Fibroblast of skin of right biceps (primary cell): Measurements from ENCODE around the gene ESR1.
A peak's percentile ranks its signal among the peaks of the same experiment; 100 is the strongest.
"Not testable (repeated sequence)": the region's sequence is repeated elsewhere in the genome, so short reads cannot be mapped to it uniquely, and the experiment has no call there.

Experiments used
- DNase-seq: peaks from one replicate; pipeline ENCODE4 v3.0.0-alpha.2; 2013

The ESR1 gene

DNA sequence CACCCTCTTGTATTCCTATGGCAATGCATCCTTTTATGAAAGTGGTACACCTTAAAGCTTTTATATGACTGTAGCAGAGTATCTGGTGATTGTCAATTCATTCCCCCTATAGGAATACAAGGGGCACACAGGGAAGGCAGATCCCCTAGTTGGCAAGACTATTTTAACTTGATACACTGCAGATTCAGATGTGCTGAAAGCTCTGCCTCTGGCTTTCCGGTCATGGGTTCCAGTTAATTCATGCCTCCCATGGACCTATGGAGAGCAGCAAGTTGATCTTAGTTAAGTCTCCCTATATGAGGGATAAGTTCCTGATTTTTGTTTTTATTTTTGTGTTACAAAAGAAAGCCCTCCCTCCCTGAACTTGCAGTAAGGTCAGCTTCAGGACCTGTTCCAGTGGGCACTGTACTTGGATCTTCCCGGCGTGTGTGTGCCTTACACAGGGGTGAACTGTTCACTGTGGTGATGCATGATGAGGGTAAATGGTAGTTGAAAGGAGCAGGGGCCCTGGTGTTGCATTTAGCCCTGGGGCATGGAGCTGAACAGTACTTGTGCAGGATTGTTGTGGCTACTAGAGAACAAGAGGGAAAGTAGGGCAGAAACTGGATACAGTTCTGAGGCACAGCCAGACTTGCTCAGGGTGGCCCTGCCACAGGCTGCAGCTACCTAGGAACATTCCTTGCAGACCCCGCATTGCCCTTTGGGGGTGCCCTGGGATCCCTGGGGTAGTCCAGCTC is 292.1 kb downstream of the ESR1 start:
- DNase-seq, result no peak

DNA sequence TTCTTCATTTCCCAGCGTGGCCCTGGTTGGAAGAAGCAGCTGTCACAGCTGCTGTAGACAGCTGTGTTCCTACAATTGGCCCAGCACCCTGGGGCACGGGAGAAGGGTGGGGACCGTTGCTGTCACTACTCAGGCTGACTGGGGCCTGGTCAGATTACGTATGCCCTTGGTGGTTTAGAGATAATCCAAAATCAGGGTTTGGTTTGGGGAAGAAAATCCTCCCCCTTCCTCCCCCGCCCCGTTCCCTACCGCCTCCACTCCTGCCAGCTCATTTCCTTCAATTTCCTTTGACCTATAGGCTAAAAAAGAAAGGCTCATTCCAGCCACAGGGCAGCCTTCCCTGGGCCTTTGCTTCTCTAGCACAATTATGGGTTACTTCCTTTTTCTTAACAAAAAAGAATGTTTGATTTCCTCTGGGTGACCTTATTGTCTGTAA is 292.7 kb downstream of the ESR1 start:
- peak; percentile 33 for DNase-seq

DNA sequence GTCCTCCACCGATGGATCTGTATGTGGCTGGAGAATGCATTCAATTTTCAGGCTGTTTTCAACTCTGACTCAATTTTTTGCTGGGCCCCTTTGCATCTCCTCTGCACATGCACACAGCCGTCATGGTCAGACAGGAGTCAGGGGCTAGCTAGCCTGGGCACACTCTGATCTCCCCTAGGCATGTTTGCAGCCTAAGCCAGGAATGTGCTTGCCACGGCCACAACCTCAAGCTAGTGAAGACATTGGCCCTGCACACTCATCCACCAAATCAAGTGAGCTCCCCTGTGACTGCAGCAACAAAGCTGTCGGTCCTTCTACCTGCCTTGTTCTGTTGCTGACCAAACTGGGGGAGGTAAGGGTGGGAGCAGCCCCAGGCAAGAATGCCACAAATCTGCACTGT is 300.5 kb downstream of the ESR1 start:
- no peak for DNase-seq

DNA sequence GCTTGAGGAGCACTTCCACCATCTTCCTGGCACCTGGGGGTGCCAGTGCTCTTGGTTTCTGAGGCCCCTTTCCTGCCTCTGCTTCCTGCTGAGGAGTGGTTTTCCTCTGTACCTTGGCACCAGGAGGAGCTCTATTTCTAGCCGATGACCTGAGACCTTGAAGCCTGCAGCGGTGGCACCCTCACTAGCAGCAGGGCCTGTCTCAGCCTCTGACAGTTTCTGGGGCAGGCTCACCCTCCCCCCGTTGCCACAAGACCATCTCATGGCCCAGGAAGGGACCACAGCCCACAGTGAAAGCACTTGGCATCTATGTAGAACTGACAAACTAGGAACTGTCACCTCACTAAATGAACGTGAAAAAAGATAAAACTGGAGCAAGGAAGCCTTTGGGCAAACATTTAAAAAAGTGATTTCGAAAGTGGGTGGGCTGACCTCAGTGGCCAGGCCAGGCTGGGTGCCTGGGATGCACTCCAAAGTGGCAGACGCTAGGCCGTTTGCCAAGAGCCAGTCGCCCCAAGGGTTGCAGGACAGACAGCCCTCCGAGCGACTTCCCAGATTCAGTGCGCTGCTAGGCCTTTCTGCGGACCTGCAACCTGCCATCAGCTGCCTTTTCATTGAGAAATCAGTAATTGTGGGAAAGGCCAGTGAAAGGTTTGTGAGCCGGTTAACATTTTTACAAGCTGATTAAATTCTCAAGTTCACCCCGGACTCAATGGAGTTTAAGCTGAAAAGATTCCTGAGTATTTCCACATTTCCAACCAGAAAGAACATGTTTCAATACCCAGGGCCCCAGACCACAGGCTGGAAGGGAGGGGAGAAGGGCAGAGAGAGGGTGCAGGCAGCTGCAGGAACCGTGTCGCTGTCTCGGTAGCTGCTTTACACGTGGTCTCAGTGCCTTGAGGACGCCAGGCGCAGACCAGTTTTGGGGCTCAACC is 303.7 kb downstream of the ESR1 start:
- DNase-seq, result peak; percentile 18

DNA sequence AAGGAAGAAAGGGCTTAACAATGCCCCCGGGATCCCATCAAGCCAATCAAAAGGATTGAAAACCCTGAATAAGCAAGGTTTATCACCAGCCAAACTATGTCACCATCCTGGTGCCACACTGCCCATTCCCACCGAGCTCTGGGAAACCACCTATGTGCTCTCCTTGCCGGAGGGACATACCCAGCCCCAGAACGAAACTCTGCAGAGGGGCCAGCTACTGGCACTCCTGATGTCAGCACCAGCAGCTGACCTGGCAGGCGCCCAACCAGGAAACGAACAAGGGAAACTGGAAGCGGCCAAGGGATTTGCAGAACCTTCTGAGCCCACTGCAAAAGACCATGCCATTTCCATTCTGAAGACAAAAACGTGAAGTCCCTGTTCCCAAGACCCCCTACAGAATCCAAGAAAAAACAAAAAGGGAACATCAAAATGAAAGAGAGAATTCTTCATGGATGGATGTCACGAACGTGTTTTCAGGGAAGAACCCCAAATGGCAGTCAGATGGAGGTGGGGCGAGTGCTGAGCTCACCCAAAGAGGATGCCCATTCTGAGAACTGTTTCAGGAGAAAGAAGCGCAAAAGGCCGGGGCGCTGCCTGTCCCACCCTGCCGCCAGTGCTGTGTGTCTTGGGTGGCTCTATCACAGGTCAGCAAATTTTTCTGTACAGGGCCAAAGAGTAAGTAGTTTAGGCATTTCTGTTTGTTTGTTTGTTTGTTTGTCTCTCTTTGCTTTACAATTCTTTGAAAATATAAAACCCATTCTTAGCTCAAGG is 305.2 kb downstream of the ESR1 start:
- no peak for DNase-seq

DNA sequence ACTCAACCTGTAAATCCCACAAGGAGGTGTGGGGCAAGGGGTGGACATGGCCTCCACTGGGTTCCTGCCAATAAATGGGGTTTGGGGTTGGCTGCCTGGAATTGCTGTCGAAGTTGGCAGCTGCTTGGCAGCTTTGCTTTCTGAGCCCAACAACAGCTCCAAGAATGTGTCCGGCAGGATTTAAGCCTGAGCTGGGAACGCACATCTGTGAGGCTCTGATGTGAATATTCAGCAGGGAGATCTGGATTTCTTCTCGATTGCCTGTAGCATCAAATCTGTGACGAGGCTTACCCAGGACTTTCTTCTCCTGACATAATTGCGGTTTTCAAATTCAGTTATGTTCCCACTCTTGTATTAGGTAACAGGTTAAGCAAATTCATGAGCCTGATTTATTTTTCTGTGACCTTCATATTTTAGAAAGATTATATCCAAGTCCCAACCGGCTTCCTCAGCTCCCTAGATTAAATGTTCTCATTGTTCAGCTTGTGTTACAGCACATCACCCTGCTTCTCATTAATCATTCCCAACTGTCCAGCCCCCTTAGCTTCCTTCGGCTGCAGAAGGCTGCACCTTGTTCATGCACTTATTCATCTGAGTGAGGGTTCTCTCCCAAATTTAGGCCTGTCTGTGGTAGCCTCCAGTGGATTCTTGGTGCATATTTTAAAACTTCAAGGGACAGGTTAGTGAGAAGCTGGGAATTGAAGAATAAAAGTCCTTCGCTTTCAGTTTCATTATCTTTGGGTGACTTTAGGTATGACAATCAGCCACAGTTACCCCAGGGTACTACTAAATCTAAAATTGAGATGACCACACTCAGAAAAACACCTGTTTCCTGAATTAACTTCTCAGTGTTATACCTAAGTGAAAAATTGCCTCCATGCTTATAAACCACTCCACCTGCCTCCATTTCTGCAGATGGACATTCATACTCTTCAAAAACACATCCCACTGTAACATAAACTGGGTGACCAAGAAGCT is 310.0 kb downstream of the ESR1 start:
- DNase-seq, result no peak

DNA sequence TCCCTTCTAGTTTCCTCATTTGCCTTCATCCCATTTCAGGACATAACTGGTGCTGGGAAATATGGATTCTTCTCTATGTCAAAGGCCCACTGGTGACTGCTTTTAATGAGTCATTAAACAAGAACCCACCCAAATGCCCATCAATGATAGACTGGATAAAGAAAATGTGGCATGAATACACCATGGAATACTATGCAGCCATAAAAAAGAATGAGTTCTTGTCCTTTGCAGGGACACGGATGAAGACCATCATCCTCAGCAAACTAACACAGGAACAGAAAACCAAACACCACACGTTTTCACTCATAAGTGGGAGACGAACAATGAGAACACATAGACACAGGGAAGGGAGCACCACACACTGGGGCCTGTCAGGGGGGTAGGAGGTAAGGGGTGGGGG is 310.7 kb downstream of the ESR1 start:
- no peak for DNase-seq

DNA sequence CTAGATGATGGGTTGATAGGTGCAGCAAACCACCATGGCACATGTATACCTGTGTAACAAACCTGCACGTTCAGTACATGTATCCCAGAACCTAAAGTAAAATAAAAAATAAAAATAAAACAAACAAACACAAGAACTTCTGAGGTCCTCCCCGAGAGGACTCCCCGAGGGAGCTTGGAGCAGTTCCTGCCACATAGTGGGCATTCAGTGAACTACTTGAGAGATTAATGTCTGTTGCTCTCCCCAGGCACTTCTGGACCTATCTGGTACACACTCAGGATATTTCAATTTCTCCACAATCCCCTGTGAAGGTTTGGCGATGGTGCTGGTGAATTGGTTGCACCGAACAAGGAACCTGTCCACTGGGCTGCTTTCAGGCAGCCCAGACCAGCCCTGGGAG is 311.2 kb downstream of the ESR1 start:
- DNase-seq, result no peak

DNA sequence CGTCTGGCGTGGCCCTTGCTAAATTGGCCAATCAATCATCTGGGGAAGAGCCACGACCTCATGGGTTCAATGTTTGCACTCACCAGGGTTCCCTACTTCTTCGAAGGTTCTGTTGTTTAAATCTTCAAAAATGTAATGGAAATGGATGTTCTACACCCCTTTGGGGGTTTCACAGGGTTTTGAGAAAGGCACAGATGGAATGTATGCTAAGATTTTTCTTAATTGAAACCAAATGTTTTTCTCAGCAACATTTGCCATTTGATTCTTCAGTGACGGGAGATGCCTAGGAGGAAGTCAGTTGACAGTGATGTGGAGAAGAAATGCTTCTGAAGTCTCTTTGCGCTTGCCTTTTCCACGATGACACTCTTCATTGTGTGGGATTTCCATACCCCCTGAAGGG is 312.3 kb downstream of the ESR1 start:
- no peak for DNase-seq

DNA sequence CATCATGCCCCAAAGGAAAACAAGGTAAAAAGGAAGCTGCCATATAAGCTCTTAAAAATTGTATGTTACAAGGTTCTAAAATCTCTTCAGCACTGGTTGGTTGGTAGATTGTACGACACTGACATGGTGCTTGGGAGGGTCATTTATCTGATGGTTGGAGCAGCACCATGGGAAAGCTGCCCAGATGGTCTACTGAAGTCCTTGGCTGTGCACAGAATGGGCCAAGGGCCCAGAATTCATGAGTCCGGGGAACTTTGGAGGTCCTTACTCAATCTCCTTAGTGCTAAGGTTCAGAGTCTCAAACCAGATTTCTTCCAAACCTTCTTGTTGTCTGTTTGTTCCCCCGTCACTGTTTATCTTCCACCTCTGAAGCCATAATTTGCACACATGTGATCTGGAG is 314.4 kb downstream of the ESR1 start:
- no peak for DNase-seq

DNA sequence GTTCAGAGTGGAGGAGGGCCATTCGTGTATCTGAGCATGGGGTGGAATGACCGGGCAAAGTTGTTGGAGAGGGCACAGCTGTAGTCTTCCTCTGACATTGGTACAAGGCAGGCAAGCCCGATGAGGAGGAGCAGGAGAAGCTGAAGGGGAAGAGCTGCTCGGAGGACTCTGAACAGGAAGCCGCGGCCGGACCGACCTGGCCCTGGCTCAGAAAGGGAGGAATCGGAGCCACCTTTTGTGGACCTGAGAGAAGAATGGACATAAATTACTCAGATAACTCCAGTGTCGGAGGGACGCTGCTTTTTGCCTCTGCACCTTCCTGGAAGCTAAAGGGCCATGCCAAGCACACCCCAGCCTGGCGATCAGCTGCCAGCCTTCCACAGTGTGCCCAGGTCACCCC is 315.0 kb downstream of the ESR1 start:
- DNase-seq, result no peak

DNA sequence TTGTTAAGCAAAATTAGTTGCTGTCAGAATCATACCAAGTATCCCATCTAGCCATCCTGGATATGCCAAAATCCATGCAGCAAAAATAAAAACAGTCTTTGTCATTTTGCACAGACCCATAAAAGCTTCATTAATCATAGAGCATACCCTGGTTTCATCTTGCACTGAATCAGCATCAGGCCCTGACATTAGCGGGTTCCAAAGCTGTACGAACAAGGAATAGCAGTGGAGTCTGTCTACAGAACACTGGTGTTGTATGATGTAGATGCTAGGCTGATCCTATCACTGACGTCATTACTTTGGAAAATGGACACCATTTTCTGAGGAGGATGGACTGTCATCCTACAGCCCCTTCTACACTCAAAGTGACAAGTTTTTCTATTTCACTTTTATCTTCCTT is 315.6 kb downstream of the ESR1 start:
- DNase-seq, result no peak

DNA sequence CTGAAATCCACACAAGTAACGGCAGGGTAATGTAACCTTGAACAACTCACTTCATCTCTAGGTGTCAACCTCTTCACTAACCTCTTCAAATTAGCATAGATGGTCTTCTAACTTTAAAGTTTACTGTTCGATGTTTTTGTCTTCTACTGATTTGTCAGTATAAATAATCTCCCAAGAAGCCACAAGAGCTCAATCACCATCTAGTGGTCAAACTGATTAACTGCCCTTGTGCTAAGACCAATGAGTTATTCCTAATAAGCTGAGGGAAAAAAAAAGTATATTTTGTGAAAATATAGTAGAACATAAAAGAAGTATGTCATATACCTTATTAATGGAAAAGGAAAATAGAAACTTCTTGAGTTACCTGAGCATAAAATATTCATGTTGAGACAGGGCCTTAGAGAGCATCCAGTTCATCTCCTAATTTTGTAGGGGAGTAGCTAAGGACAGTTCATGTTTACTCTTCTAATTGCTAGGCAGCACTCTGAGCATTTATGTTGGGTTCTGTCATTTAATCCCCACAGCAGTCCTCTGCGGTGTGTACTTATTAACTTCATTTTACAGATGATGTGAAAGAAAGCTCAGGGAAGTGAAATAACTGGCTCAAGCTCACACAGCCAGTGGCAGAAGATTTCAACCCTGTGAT is 317.1 kb downstream of the ESR1 start:
- peak; percentile 55 for DNase-seq

DNA sequence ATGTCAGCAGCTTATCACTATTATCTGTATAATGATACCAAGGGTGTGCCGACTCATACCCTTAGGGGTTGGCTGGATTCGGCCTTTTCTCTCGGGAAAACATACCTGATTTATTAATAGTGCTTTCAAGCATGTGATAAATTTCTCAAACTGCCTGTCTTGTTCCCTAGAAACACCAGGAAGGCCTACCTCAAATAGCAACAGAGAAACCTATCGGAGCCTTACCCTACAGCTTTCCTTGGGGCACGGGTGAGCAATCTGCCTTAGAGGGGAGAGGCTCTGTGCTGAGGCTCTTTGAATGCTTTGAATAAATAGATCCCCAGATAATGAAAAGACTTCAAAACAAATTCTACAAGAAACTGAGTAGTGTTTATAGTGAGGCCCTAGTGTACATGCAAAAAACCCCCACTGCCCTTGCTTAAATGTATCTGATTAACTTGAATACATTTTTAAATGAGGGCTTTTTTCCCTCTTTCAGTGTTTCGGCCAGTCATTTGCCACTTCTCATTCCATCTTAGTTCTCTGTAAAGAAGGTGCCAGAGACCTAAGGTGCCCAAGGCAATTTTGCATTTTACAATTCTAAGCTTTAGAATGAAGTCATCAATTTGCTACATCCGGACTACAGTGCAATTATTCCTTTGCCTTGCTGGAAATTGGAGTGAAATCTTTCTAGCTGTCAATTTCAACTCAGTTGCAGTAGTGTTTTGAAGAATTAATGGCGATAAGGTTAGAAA is 320.1 kb downstream of the ESR1 start:
- DNase-seq, result peak; percentile 7

DNA sequence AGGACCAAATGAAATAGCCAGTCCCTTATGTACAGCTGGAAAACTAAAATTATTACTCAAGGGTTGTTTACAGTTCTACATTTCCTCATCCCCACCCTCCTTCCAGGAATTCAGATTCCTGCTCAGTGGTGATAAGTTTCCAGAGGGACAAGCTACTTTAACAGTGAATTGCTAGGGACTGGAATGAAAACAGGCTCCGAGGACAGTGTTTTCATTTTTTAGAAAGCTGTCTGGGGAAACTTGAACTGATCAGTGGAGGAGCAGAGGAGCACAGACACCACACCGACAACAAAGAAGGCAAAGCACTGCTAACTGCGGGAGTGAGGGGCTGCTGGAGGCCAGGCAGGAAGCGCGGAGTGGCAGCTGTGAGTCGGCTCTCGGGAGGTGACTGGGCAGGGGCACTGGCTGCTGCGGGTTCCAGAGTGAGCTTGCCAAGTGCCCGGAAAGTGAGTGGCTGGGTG is 322.2 kb downstream of the ESR1 start:
- DNase-seq, result no peak

DNA sequence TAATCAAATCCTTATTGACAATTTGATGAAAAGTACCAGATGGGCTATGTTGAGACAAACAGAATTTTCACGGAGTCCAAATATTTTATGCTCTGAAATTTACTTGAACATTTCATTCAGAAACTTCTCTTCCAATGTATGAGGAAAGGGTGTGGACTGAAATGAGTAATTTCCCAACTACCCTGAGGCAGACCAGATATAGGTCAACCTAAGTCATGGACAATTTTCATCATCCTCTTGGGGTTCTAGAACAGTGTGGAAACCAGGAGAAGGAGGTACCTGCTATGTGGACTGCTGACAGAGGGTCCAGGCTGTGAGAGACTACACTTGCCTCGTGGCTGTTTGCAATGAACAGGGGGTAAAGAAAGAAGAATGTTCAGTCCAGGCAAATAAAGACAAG is 323.0 kb downstream of the ESR1 start:
- no peak for DNase-seq

DNA sequence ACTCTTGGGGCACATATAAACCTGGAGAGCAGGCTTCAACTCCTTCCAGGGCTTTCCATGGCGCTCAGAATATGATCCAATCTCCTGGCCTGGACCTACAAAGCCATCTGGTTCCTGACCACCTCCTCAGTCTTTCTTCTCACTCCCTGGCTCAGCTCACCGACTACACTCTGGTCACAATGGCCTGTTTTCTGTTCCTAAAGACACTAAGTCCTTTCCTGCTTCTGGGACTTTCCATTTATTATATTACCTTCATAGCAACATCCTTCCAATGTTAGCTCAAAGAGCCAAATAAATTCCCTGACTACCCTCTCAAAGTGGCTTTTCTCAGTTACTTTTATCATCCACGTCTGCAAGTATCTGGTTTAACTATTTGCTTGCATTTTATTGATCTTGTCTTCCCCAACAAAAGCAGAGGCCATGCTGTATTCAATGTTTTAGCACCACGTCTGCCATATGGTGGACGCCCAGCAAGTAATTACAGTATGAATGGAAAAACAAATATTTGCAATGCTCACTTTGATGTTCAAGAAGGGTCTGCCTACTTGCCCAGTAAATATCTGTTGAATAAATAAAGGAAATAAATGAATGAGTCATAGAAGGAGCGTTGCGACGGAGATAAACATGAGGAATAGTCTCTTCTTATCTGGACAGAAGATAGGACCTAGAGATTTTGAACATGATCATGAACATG is 328.4 kb downstream of the ESR1 start:
- no peak for DNase-seq

DNA sequence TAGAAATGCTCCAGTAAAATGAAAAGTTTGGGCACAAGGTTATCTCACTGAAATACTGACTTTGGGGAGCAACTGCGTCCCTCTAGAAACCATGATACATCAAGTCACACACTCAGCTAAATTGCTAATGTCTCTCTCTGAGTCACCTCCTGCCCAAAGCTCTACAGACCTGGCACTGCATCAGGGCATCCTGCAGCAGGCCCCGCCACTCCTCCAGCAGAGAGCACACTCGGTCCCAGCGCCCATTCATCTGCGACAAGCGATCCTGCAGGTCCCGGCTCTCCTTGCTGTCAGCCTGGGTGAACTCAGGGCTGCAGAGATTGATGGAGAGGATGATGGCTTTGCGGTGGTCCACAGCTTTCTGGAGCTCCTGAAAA is 329.0 kb downstream of the ESR1 start:
- no peak for DNase-seq

DNA sequence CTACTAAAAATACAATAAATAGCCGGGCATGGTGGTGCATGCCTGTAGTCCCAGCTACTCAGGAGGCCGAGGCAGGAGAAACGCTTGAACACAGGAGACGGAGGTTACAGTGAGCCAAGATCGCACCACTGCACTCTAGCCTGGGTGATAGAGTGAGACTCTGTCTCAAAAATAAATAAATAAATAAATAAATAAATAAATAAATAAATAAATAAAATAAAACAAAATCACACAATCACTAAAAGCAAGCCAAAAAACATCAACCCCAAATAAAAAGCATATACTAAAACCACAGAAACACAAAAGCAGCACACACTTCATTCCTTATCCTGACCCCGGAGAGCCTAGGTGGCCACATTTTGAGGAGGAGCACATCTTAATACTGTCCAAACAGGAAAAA is 330.9 kb downstream of the ESR1 start:
- not testable (repeated sequence) for DNase-seq

DNA sequence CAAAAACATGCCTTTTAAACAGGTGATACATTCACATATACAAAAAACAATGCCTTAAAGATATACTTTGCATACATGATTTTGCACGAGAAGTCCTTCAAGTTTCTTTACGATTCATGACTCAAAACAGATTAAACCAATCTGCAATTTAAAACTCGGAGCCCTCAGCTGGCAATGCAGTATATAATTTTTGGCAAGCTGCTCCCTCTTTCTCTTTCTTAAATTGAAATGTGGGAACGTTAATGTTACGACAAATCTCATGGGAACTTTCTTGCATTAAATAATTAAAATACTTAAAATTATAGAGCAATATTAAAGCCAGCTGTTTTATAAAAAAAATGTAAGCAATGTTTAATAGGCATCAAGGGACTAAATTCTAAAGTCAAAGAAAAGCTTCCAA is 334.6 kb downstream of the ESR1 start:
- peak; percentile 58 for DNase-seq
